PC-9 (cell line): ENCODE results near the gene SAMSN1.

Experiments
- EZH2 ChIP-seq: fragments of 200-600 bp; sonication (generic); IDR thresholded peaks from 2 replicates; pipeline ENCODE4 v1.8.0; 2017; ENCODE audit warnings: antibody characterized with exemption, low read depth
- TF ChIP-seq, protein P1 (sequence below): fragments of 200-600 bp; sonication (generic); conservative IDR thresholded peaks from 2 replicates; pipeline ENCODE4 v1.6.1; 2017; ENCODE audit warnings: mixed run types, antibody characterized with exemption, mild to moderate bottlenecking, moderate library complexity

DNA sequence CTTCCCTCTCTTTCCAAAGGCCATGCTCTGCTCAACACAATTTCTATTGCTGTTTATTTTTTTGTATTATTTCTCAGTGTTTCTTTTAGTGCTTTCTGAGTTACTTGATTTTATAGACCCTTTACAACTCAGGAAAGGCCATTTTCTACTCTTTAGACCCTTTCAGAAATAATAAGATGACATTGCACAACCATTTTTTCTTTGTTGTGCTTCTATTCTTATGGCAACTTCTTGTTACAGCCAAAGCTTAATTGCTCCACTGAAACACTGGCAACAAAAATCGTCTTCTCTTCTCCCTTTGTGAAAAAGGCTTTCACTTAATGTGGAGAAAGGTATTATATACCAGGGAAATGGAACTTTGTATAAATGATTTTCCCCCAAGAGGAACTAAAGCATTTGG, 39.0 kb upstream of the SAMSN1 start:
- TF ChIP-seq, protein P1, sequence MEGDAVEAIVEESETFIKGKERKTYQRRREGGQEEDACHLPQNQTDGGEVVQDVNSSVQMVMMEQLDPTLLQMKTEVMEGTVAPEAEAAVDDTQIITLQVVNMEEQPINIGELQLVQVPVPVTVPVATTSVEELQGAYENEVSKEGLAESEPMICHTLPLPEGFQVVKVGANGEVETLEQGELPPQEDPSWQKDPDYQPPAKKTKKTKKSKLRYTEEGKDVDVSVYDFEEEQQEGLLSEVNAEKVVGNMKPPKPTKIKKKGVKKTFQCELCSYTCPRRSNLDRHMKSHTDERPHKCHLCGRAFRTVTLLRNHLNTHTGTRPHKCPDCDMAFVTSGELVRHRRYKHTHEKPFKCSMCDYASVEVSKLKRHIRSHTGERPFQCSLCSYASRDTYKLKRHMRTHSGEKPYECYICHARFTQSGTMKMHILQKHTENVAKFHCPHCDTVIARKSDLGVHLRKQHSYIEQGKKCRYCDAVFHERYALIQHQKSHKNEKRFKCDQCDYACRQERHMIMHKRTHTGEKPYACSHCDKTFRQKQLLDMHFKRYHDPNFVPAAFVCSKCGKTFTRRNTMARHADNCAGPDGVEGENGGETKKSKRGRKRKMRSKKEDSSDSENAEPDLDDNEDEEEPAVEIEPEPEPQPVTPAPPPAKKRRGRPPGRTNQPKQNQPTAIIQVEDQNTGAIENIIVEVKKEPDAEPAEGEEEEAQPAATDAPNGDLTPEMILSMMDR = no peak
- TF ChIP-seq EZH2 = no peak
